ENCODE results near the gene CACNA1H. TPM values are rescaled to one million over a fixed set of nuclear protein-coding genes. Genes with fewer than 3 reads are reported as not detected.
A peak's percentile ranks its signal among the peaks of the same experiment; 100 is the strongest.
"Not testable (repeated sequence)": the region's sequence is repeated elsewhere in the genome, so short reads cannot be mapped to it uniquely, and the experiment has no call there.

CACNA1H gene
- total and polyA plus RNA-seq, 2 experiments from 2014 or later: 9.1 TPM

DNA sequence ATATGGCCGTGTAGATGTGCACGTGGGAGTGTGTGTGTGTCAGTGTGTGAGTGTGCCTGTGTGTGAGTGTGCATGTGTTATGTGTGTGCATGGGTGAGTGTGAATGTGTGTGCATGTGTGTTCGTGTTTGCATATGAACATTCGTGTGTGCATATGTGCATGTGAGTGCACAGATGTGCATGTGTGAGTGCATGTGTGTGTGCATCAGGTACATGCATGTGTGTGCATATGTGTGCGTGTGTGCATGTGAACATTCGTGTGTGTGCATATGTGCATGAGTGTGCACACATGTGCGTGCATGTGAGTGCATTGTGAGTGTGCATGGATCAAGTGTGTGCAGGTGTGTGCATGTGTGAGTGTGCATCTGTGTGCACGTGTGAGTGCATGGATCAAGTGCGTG, 85.1 kb downstream of the CACNA1H start:
- Histone ChIP-seq H3K9me2 (replicated peaks; ENCODE audit: insufficient read depth) (no peaks in the 10 kb centered on the region), H3K9me3 (ENCODE audit: low read depth) (no peaks in the 10 kb centered on the region), H4K20me1 (ENCODE audit: insufficient read depth, poor library complexity, severe bottlenecking) (no peaks in the 10 kb centered on the region), H3K79me2 (no peaks in the 10 kb centered on the region), H3K27ac (no peak overlapping the region), H3K4me2 (no peak overlapping the region), H3K27me3 (no peaks in the 10 kb centered on the region), H3K4me3 (no peak overlapping the region), H3K4me1 (ENCODE audit: insufficient read depth) (no peaks in the 10 kb centered on the region), H2AFZ (no peak overlapping the region), H3K36me3 (replicated peaks; ENCODE audit: insufficient read depth, low read depth) (no peaks in the 10 kb centered on the region)
- WGBS (ENCODE audit: low lambda C conversion rate, missing lambda C conversion rate): 97% methylated on average over 7 of the region's 9 CpGs
- DNase-seq (ENCODE audit: low spot score): no peak
- TF ChIP-seq EZH2phosphoT487 (IDR thresholded peaks at IDR 0.05; ENCODE audit: low read depth, severe bottlenecking, unreplicated experiment) (no peak), EZH2 (IDR thresholded peaks at IDR 0.05; ENCODE audit: borderline replicate concordance) (no peak)
- TF ChIP-seq, protein P1, sequence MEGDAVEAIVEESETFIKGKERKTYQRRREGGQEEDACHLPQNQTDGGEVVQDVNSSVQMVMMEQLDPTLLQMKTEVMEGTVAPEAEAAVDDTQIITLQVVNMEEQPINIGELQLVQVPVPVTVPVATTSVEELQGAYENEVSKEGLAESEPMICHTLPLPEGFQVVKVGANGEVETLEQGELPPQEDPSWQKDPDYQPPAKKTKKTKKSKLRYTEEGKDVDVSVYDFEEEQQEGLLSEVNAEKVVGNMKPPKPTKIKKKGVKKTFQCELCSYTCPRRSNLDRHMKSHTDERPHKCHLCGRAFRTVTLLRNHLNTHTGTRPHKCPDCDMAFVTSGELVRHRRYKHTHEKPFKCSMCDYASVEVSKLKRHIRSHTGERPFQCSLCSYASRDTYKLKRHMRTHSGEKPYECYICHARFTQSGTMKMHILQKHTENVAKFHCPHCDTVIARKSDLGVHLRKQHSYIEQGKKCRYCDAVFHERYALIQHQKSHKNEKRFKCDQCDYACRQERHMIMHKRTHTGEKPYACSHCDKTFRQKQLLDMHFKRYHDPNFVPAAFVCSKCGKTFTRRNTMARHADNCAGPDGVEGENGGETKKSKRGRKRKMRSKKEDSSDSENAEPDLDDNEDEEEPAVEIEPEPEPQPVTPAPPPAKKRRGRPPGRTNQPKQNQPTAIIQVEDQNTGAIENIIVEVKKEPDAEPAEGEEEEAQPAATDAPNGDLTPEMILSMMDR (IDR thresholded peaks at IDR 0.05; ENCODE audit: poor library complexity): no peak

DNA sequence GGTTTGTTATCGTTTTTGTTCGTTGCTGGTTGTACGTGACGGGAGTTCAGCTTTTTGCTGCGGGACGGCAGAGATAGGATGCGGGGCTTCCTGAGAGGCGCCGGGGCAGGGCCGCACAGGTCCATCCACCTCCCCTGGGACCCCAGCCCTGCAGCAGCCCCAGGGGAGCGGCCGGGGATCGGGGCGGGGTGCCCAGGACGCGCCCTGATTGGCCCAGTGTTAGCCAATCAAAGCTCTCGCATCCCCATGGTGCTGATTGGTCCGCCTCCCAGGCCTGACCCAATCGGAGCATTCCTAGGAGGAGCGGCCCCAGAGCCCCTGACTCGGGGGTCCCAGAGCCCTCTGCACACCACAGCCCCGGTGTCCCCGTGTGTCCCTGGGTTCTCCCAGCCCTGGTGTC, 86.0 kb downstream of the CACNA1H start:
- H4K20me1 ChIP-seq (ENCODE audit: insufficient read depth, poor library complexity, severe bottlenecking); H3K4me1 ChIP-seq (ENCODE audit: insufficient read depth); H3K4me3 ChIP-seq; H2AFZ ChIP-seq; H3K9me3 ChIP-seq (ENCODE audit: low read depth); H3K79me2 ChIP-seq; H3K4me2 ChIP-seq; H3K27ac ChIP-seq; H3K27me3 ChIP-seq; H3K9me2 ChIP-seq (replicated peaks; ENCODE audit: insufficient read depth); H3K36me3 ChIP-seq (replicated peaks; ENCODE audit: insufficient read depth, low read depth); DNase-seq (ENCODE audit: low spot score): not testable (repeated sequence)
- WGBS (ENCODE audit: low lambda C conversion rate, missing lambda C conversion rate): 88% methylated on average over 14 of the region's 23 CpGs

DNA sequence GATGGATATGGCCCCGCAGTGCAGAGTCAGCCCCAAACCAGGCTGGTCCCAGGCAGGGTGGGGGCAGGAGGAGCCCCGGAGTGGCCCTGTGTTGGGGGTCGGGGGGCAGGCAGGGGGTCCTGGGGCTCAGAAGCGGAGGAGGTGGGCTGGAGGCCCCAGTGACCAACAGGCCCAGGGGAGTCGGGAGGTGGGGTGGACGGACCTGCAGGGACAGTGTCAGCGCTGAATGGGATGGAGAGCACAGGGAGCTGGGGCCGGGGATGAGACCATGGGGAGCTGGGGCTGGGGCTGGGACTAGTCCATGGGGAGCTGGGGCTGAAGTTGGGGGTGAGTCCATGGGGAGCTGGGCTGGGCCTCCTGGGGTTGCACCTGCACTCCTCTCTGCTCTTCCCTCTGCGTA, 86.7 kb downstream of the CACNA1H start:
- H3K79me2 ChIP-seq; H4K20me1 ChIP-seq (ENCODE audit: insufficient read depth, poor library complexity, severe bottlenecking); DNase-seq (ENCODE audit: low spot score); H3K27ac ChIP-seq; H3K9me3 ChIP-seq (ENCODE audit: low read depth); H3K4me2 ChIP-seq; H2AFZ ChIP-seq; H3K4me3 ChIP-seq; H3K9me2 ChIP-seq (replicated peaks; ENCODE audit: insufficient read depth); H3K36me3 ChIP-seq (replicated peaks; ENCODE audit: insufficient read depth, low read depth); H3K4me1 ChIP-seq (ENCODE audit: insufficient read depth); H3K27me3 ChIP-seq: not testable (repeated sequence)
- 88% methylated on average over 1 of the region's 9 CpGs for whole genome bisulfite sequencing (ENCODE audit: low lambda C conversion rate, missing lambda C conversion rate)

DNA sequence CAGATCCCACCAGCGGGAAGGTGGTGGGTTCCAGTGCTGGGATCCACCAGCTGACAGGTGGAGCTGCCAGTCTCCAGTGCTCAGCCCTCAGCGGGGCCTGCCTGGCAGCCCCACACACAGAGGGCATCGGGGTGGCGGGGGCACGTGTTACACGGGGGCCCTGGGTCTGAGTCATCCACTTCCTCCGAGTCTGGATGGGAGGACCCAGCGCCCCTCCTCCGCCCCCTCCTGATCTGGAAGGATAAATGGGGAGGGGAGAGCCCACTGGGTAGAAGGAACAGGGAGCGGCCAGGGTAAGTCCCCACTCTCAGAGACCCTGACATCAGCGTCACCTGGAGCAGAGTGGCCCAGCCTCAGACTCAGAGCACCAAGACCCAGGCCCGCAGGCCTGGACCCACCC, 87.5 kb downstream of the CACNA1H start, which contains the start of gene TPSAB1:
TSS of gene TPSAB1 (plus strand) at position 270 of the 400 bp plus-strand sequence. CDS start 234 bp downstream, outside the sequence.
- no CpG with 5 or more reads among the region's 12 CpGs for WGBS (ENCODE audit: low lambda C conversion rate, missing lambda C conversion rate)
- not testable (repeated sequence) for H3K27ac ChIP-seq

DNA sequence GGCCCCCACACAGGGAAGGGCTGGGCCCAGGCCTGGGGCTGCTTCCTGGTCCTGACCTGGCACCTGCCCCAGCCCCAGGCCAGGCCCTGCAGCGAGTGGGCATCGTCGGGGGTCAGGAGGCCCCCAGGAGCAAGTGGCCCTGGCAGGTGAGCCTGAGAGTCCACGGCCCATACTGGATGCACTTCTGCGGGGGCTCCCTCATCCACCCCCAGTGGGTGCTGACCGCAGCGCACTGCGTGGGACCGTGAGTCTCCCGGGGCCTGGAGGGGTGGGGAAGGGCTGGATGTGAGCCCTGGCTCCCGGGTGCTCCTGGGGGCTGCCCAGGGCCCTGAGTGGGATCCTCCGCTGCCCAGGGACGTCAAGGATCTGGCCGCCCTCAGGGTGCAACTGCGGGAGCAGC, 88.2 kb downstream of the CACNA1H start:
- not testable (repeated sequence) for H3K36me3 ChIP-seq (replicated peaks; ENCODE audit: insufficient read depth, low read depth); H3K9me3 ChIP-seq (ENCODE audit: low read depth); H3K79me2 ChIP-seq; H3K4me3 ChIP-seq; H4K20me1 ChIP-seq (ENCODE audit: insufficient read depth, poor library complexity, severe bottlenecking); H2AFZ ChIP-seq; H3K4me1 ChIP-seq (ENCODE audit: insufficient read depth); DNase-seq (ENCODE audit: low spot score); H3K9me2 ChIP-seq (replicated peaks; ENCODE audit: insufficient read depth); H3K4me2 ChIP-seq; H3K27ac ChIP-seq; H3K27me3 ChIP-seq
- WGBS (ENCODE audit: low lambda C conversion rate, missing lambda C conversion rate): 89% methylated on average over 8 of the region's 15 CpGs

More for the DNA sequence above, 87.5 kb downstream of the CACNA1H start, which contains the start of gene TPSAB1:
- not testable (repeated sequence) for DNase-seq (ENCODE audit: low spot score); H3K4me2 ChIP-seq; H3K4me1 ChIP-seq (ENCODE audit: insufficient read depth); H3K4me3 ChIP-seq; H3K9me2 ChIP-seq (replicated peaks; ENCODE audit: insufficient read depth); H3K79me2 ChIP-seq; H3K36me3 ChIP-seq (replicated peaks; ENCODE audit: insufficient read depth, low read depth); H3K27me3 ChIP-seq; H4K20me1 ChIP-seq (ENCODE audit: insufficient read depth, poor library complexity, severe bottlenecking); H2AFZ ChIP-seq; H3K9me3 ChIP-seq (ENCODE audit: low read depth)

DNA sequence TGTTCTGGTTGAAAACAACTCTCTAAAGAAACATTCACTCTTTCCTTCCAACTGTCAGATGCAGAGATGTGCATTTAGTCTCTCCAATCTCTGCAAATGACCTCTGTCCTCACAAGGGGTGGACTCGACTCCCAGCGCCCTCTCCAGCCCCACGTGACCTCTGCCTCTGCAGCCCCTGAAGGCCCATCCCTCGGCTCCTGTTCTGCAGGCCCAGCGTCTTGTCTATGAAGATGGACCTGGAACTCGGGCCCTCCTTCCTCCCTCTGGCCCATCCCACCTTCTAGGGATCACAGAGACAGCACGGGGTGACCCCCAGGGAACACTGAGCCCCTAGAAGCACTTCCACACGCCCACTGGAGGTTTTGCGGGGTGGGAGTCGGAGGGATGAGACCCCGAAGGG, 90.5 kb downstream of the CACNA1H start:
- not testable (repeated sequence) for H3K27me3 ChIP-seq; H3K4me1 ChIP-seq (ENCODE audit: insufficient read depth); H3K79me2 ChIP-seq; H3K9me2 ChIP-seq (replicated peaks; ENCODE audit: insufficient read depth); H2AFZ ChIP-seq; DNase-seq (ENCODE audit: low spot score); H3K4me2 ChIP-seq; H3K4me3 ChIP-seq; H3K9me3 ChIP-seq (ENCODE audit: low read depth); H3K27ac ChIP-seq; H4K20me1 ChIP-seq (ENCODE audit: insufficient read depth, poor library complexity, severe bottlenecking); H3K36me3 ChIP-seq (replicated peaks; ENCODE audit: insufficient read depth, low read depth)
- WGBS (ENCODE audit: low lambda C conversion rate, missing lambda C conversion rate): 61% methylated on average over 7 of the region's 11 CpGs

DNA sequence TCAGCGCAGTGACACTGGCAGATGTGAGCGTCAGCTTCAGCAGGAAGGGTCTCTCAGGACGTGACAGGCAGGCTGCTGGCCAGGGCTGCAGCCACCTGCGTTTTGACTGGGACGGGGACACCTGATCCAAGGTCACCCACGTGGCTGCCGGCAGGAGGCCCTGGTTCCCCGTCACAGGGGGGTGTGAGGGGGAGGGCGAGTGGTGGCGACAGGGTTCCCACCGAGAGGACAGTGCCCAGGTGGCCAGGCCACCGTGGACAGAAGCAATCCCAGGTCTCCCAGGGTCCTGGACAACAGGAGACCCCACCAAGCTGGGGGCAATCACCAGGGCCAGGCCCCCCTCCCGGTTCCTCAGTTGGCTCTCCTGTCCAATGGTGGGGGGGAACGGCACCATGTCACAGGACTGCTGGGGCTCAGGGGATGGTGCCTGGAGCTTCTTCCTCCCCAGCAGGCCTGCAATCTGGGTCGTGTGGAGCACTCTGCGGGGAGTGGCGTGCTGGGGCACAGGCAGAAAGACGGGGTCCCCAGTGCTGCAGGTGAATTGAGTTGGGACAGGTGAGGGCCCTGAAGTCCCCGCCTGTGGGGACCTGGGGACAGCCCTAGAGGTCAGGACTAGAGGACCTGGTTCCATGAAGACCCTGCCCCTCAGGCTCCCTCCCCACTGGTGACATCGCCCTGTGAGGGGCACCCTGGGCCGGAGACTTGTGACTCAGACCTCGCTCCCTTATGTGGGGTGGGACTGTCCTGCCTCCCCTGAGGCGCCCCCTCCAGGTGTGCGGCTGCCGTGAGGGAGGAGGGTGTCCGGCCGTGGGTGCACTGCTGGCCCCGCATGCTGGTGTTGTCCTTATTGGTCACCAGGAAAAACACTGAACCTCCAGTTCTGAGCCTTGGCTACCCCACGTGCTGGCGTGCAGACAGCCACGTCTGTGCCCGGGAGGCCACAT, 91.3 kb downstream of the CACNA1H start:
- H3K27me3 ChIP-seq; H3K9me2 ChIP-seq (replicated peaks; ENCODE audit: insufficient read depth); H3K9me3 ChIP-seq (ENCODE audit: low read depth); H3K4me2 ChIP-seq; H3K4me3 ChIP-seq; H2AFZ ChIP-seq; H3K27ac ChIP-seq; H3K4me1 ChIP-seq (ENCODE audit: insufficient read depth); H3K79me2 ChIP-seq; H3K36me3 ChIP-seq (replicated peaks; ENCODE audit: insufficient read depth, low read depth); H4K20me1 ChIP-seq (ENCODE audit: insufficient read depth, poor library complexity, severe bottlenecking): not testable (repeated sequence)
- peak; percentile 14 for DNase-seq (ENCODE audit: low spot score)
- 87% methylated on average over 24 of the region's 32 CpGs for WGBS (ENCODE audit: low lambda C conversion rate, missing lambda C conversion rate)
